G401 (cell line): Measurements from ENCODE around the gene METTL25B. TPM values are rescaled to one million over a fixed set of nuclear protein-coding genes. Genes with fewer than 3 reads are reported as not detected.

Source experiments
- DNase-seq: peaks from one replicate; pipeline ENCODE4 v3.0.0-alpha.2; 2015; ENCODE audit warnings: low spot score
- in situ Hi-C: cut with HindIII; loops from 2 replicates; pipeline ENCODE4 v1.10.0; 2016; ENCODE audit warnings: low sequenced_read_pairs, mixed read lengths
- total RNA-seq: library from RNA; depleted of rRNA; stranded (reverse); fragments of >200 nt; shearing (Covaris generic); gene quantifications from 2 replicates; pipeline ENCODE4 v1.2.3, GENCODE V29; 2014

Gene METTL25B
- total RNA-seq, 1 experiment from 2014 or later, result 54.8 TPM

- in situ Hi-C loops, result no loop called here
- no peak for DNase-seq
These were observed 7.1 kb upstream of the METTL25B start for GRCh38 chr1:156721131-156721530.

- in situ Hi-C loops, result no loop called here
- no peak for DNase-seq
These were observed 6.7 kb upstream of the METTL25B start for GRCh38 chr1:156721535-156721934.

DNA sequence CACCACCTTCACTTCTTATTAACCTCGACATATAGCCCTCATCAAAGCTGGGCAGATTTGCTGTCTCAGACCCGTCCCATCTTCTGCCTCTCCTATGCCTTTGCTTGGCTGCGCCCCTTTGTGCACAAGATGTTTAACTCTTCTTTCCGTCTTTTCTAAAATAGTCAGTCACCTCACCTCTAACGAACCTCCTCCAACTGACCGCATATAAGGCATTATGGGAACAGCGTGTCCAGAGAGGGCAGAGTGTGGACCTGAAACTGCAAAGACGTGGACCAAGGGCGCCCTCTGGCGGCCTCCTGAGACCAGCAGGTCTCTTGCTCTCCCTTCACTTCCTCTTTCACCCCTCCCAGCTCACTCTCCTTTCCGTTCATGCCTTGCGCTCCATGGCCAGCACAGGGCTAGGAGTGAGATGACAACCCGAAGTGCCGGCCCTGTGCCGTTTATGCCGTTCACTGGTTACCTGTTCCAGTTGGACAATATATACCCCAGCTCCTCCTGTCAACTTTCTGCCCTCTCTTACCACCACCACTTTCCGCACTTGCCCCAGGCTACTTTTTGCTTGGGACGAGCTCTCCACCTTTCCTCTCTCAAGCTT is 2.5 kb upstream of the METTL25B start:
- DNase-seq, result peak; percentile 95
- in situ Hi-C loops, result no loop called here

DNA sequence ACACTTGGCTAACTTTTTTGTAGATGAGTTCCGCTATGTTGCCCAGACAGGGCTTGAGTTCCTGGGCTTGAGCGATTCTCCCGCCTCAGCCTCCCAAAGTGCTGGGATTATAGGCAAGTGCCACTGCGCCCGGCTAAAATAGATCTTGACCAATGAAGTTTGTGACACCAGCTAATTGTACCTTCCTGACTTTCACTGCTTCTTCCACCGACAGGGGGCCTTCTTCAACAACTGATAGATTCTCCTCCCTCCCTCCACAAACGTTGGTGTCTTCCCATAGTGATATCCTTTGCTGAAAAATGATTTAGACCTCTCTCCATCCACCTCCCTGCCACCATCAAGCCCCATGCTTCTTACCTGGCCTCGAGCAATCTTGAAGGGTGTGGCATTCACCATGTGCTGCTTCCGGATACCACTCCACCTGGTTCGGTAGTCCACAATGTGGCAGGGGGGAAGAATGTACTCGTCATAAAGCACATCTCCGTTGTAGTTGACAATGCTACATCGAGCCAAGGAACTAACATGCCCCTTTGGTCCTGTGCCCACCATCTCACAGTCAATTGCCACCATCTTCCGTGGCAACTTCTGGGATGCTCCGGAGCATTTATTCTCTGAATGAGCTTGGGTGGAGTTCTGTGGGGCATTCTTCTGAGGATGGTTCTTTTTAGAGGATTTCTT is 1.6 kb upstream of the METTL25B start:
- peak; percentile 51 for DNase-seq
- in situ Hi-C loops, result no loop called here

DNA sequence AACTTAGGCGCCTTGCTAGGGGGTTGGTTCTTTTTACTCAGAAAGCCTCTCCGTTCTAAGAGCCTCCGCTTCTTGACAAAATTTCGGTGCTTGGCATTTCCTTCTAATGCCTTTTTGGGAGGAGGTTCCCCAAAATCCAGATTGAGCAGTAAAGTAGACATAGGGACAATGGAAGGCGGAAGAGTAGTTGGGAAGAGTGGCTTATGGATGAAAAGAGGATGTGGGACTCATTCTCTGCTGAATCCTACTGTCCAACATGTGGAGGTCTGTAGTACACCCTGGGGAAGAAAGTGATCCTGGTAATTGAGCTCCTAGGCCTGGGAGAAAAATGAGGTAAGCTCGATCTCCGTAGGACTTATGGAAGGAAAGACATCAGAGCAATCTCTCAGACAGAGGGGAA is 777 bp upstream of the METTL25B start:
- no peak for DNase-seq
- in situ Hi-C loops, result no loop called here

DNA sequence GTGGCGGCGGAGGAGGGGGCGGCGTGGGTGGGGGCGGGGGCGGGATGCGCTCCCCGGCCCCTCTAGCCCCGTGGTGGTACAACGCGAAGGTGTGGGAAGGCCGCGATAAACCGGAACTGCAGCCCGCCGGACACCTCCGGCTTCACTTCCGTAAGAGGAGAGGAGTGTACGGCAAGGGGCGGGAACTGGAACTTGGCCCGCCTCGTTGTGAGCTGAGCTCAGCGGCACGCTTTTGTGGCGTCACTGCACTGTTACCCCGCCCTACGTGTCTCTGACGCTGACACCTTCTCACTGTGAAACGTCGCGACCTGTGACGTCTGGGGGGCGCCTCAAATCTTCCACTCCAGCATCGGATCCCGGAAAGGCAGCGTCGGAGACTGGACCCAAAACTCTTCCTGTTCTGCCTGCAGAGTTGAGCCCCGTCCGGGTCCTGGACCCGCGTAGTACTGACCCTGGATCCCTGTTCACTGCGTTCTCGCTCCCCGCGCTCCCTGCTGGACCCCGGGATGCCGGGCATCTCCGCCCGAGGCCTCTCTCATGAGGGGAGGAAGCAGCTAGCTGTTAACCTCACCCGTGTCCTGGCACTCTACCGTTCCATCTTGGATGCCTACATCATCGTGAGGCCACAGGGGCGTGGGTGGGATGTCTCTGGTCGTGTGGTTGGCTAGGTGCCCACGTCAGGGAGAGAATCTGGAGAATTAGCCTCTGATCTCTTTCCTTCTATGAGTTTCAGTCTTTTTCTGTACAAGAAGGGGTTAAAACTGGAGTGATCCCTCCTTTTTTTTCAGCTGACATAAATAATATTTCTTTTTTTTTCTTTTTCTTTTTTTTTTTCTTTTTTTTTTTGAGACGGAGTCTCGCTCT is 562 bp downstream of the METTL25B start, which contains the start of gene ISG20L2:
Gene ISG20L2 (minus strand): TSS at position 168 of the 864 bp plus-strand sequence. CDS start 1,114 bp downstream, outside the sequence.
- in situ Hi-C loops, result no loop called here
- DNase-seq, result peak; percentile 99

DNA sequence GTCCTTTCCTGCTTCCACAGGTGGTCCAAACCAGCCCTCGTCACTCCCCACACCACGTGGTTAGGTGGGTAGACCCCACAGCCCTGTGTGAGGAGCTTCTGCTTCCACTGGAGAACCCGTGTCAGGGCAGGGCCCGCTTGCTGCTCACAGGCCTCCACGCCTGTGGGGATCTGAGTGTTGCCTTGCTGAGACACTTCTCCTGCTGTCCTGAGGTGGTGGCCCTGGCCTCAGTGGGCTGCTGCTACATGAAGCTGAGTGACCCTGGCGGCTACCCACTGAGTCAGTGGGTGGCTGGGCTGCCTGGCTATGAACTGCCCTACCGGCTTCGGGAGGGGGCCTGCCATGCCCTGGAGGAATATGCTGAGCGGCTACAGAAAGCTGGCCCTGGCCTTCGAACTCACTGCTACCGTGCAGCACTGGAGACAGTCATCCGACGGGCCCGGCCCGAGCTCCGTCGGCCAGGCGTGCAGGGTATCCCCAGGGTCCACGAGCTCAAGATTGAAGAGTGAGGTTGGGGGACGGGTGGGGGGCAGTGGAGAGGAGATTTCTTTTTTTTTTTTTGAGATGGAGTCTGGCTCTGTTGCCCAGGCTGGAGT is 5.8 kb downstream of the METTL25B start:
- in situ Hi-C loops, result no loop called here
- no peak for DNase-seq

DNA sequence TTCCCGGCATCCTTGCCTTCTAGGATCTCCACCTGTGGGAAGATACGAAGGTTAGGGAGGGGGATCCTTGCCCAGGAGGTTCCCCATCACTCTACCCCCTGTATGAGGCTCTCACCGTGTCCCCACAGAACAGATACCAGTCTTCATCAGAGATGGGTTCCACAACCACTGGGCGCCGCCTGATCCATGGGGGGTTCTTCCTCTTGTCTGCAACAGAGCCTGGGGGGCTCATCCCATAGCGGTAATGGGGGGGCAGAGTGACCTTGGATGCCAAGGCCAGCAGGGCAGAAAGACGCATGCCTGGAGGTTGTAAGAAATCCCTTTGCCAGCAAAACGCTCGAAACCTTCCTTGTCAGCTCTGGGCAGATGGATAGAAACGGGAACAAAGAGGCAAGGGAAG is 10.1 kb downstream of the METTL25B start:
- in situ Hi-C loops, result no loop called here
- no peak for DNase-seq

DNA sequence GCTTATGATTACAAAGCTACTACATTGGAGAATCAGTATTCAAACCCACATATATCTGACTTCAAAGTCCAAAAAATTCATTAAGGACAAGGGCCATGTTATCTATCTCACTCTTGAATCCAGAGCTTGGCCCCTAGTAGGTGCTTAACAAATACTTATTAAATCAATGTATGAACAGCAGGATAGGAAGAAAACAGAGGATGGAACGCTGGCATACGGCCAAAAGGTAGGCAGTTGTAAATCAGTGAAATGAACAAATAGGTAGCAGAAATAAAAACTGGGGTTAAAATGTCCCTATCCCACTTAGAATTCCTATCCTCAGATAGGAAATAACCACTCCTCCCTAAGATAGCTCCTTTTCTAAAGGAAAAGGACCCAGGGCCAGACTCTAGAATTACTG is 10.6 kb downstream of the METTL25B start:
- DNase-seq, result no peak
- in situ Hi-C loops, result no loop called here

GRCh38 chr1:156740237-156740740 is 12.0 kb downstream of the METTL25B start:
- in situ Hi-C loops, result no loop called here
- DNase-seq, result no peak

DNA sequence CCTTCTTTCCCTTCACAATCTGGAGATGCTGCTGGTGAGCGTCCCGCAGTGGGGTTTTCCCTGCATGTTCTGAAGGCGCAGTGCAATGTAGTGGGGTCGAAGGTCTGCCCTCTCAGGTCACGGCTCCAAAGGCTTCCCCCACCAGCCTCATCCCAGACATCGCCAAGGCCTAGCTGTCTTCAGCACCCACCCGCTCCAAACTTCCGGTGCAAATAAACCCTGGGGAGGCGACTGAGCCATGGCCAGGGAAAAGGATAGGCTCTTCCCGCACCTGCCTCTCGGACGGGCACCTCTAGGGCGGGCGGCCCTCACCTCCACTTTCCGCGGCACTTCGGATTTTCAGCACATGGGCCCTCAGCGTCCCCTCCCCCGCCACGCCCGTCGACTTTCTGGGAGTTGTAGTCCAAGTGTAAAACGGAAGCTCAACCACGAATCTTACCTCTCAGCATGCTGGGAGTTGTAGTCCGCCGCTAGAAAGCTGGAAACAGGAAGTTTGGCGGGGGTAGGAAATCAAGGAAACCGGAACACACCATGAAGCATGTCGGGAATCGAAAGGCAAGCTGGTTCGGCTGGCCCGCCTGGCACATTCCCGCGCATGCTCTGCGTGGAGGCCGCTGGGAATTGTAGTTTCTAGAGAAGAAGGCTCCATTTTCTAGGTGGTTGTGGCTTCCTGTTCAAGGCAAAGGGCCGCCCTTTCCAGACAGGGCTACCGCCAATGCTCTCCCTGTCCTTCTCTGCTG is 12.6 kb downstream of the METTL25B start, which contains the start of gene MRPL24:
Gene MRPL24 (minus strand): TSS at position 348 of the 740 bp plus-strand sequence. CDS start 2,384 bp downstream, outside the sequence.
- in situ Hi-C loops, result no loop called here
- DNase-seq, result peak; percentile 100

- in situ Hi-C loops, result no loop called here
- no peak for DNase-seq
These were observed 13.3 kb downstream of the METTL25B start for GRCh38 chr1:156741481-156741983.

DNA sequence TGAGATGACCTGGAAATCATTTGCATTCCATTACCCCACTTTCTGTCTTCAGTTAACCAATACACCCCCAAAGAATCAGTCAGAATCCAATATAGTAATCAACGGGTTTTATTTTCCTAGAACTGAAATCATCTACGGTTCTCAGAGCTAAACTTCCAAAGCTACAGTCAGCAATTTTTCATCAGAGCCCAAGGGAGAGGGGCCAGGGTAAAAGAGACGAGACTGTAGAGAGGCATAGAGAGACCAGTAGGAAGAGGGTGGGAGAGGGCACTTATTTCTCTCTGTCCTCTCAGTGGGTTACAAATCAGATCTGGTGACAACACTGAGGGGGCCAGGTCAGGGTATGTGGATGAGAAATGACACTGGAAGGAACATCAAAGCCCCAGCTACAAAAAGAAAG is 13.7 kb downstream of the METTL25B start:
- DNase-seq, result no peak
- in situ Hi-C loops, result no loop called here

GRCh38 chr1:156742801-156743200 is 14.5 kb downstream of the METTL25B start:
- DNase-seq, result no peak
- in situ Hi-C loops, result no loop called here

GRCh38 chr1:156743367-156744302 is 15.4 kb downstream of the METTL25B start:
- in situ Hi-C loops, result no loop called here
- DNase-seq, result no peak

- DNase-seq, result no peak
- in situ Hi-C loops, result no loop called here
These were observed 16.1 kb downstream of the METTL25B start for GRCh38 chr1:156744344-156744743.

GRCh38 chr1:156744786-156745419 is 16.6 kb downstream of the METTL25B start:
- DNase-seq, result no peak
- in situ Hi-C loops, result no loop called here
